ENCODE measurements around the gene HDAC9.
A peak's percentile ranks its signal among the peaks of the same experiment; 100 is the strongest.

HDAC9 gene

GRCh38 chr7:18464830-18465229 lies 30.7 kb upstream of the HDAC9 start:
- ATAC-seq = no peak
- TF ChIP-seq TCF4 (CRISPR knock-in tag; IDR thresholded peaks at IDR 0.05; ENCODE audit: borderline replicate concordance) (no peak), RARB (CRISPR knock-in tag; IDR thresholded peaks at IDR 0.05) (no peak), ZC3H10 (CRISPR knock-in tag; IDR thresholded peaks at IDR 0.05) (no peak), CREB5 (CRISPR knock-in tag; IDR thresholded peaks at IDR 0.05; ENCODE audit: low read depth) (no peak), GLIS3 (CRISPR knock-in tag; IDR thresholded peaks at IDR 0.05) (no peak), ZFP3 (CRISPR knock-in tag; IDR thresholded peaks at IDR 0.05) (no peak), TOX (CRISPR knock-in tag; IDR thresholded peaks at IDR 0.05; ENCODE audit: borderline replicate concordance) (no peak), PPARA (CRISPR knock-in tag; IDR thresholded peaks at IDR 0.05; ENCODE audit: borderline replicate concordance) (no peak), ZFP30 (CRISPR knock-in tag; IDR thresholded peaks at IDR 0.05) (no peak), ZNF70 (CRISPR knock-in tag; IDR thresholded peaks at IDR 0.05) (no peak)

- ATAC-seq = no peak
- TF ChIP-seq ESRRG (CRISPR knock-in tag; IDR thresholded peaks at IDR 0.05) = no peak
- TF ChIP-seq ZFP3 (CRISPR knock-in tag; IDR thresholded peaks at IDR 0.05) = no peak
- TF ChIP-seq TSHZ2 (CRISPR knock-in tag; IDR thresholded peaks at IDR 0.05) = no peak
- no peak for TF ChIP-seq TCF4 (CRISPR knock-in tag; IDR thresholded peaks at IDR 0.05; ENCODE audit: borderline replicate concordance)
- TF ChIP-seq ZFP30 (CRISPR knock-in tag; IDR thresholded peaks at IDR 0.05) = no peak
- TF ChIP-seq ARNTL (CRISPR knock-in tag; IDR thresholded peaks at IDR 0.05; ENCODE audit: borderline replicate concordance, low read depth) = no peak
- peak; percentile 72; the same call in 1 of the 2 replicates for TF ChIP-seq ISL1 (CRISPR knock-in tag; IDR thresholded peaks at IDR 0.05)
Measured at GRCh38 chr7:18467011-18467410, 28.5 kb upstream of the HDAC9 start.

- TF ChIP-seq ZNF565 (CRISPR knock-in tag; conservative IDR thresholded peaks at IDR 0.05; ENCODE audit: low read depth) = no peak
- TF ChIP-seq PPARA (CRISPR knock-in tag; IDR thresholded peaks at IDR 0.05; ENCODE audit: borderline replicate concordance) = no peak
- peak; percentile 17; the same call in 1 of the 2 replicates for TF ChIP-seq ZFP3 (CRISPR knock-in tag; IDR thresholded peaks at IDR 0.05)
- no peak for TF ChIP-seq ARNTL (CRISPR knock-in tag; IDR thresholded peaks at IDR 0.05; ENCODE audit: borderline replicate concordance, low read depth)
- no peak for TF ChIP-seq TCF4 (CRISPR knock-in tag; IDR thresholded peaks at IDR 0.05; ENCODE audit: borderline replicate concordance)
- no peak for TF ChIP-seq OSR1 (CRISPR knock-in tag; IDR thresholded peaks at IDR 0.05)
- TF ChIP-seq ZNF8 (CRISPR knock-in tag; IDR thresholded peaks at IDR 0.05) = 0 out of 2 replicates have a peak, but pooled peaks have one; percentile 36
- TF ChIP-seq RARB (CRISPR knock-in tag; IDR thresholded peaks at IDR 0.05) = no peak
- TF ChIP-seq CSRNP3 (CRISPR knock-in tag; IDR thresholded peaks at IDR 0.05) = no peak
- TF ChIP-seq ZNF70 (CRISPR knock-in tag; IDR thresholded peaks at IDR 0.05) = no peak
- TF ChIP-seq ESRRG (CRISPR knock-in tag; IDR thresholded peaks at IDR 0.05) = no peak
- peak; percentile 93 for TF ChIP-seq CREB5 (CRISPR knock-in tag; IDR thresholded peaks at IDR 0.05; ENCODE audit: low read depth)
- no peak for TF ChIP-seq GLIS3 (CRISPR knock-in tag; IDR thresholded peaks at IDR 0.05)
- peak; percentile 84 for TF ChIP-seq SNAI2 (CRISPR knock-in tag; IDR thresholded peaks at IDR 0.05)
- TF ChIP-seq ISL1 (CRISPR knock-in tag; IDR thresholded peaks at IDR 0.05) = peak; percentile 86
- 0 out of 2 replicates have a peak, but pooled peaks have one; percentile 49 for TF ChIP-seq PATZ1 (CRISPR knock-in tag; IDR thresholded peaks at IDR 0.05; ENCODE audit: borderline replicate concordance)
- TF ChIP-seq CSDC2 (CRISPR knock-in tag; IDR thresholded peaks at IDR 0.05) = no peak
- no peak for TF ChIP-seq ZFP30 (CRISPR knock-in tag; IDR thresholded peaks at IDR 0.05)
- no peak for TF ChIP-seq BACH2 (CRISPR knock-in tag; IDR thresholded peaks at IDR 0.05; ENCODE audit: borderline replicate concordance)
- peak; percentile 84 for TF ChIP-seq ZC3H10 (CRISPR knock-in tag; IDR thresholded peaks at IDR 0.05)
- no peak for TF ChIP-seq TOX (CRISPR knock-in tag; IDR thresholded peaks at IDR 0.05; ENCODE audit: borderline replicate concordance)
- ATAC-seq = no peak
Measured at GRCh38 chr7:18468795-18469194, 26.8 kb upstream of the HDAC9 start.

All from SK-N-SH treated with all-trans-retinoic acid at 6 μM for 48 hours (cell line).